Heart left ventricle (tissue), 13 donors: Measurements from ENCODE around the gene TBCE.

Source experiments
- POLR2A ChIP-seq, 2 donors: fragments of 450-650 bp; IDR thresholded peaks; one replicate each; pipeline ENCODE4 v1.6.1; 2017; ENCODE audit warnings: antibody characterized with exemption in 2 of 2, mild to moderate bottlenecking in 2 of 2, moderate library complexity in 2 of 2
- TF ChIP-seq, protein P1 (sequence below), 12 donors: fragments of 200-600 bp; sonication (generic) in 4 of 12; IDR thresholded peaks; one replicate each; pipeline versions ENCODE4 v1.5.0 to v1.8.0; 2018 to 2022; ENCODE audit warnings: antibody characterized with exemption in 12 of 12, mild to moderate bottlenecking in 5 of 12
- donor health status: ischemic (EF 13 %, LVEDD 7.1; RV severe dilation, severe dysfunction).
- donor health status: DM: no; HTN: yes; CAD: no.
- donor health status: DM: no; HTN: no; CAD: no.
- donor health status: ischemic (EF 25% LVEDD 6.9; RV normal size, moderate dysfunction).
- donor health status: ischemic (EF 25% LVEDD 5.7; RV mildly dilated, moderate dysfunction).
- donor health status: ischemic (EF 35%, LVEDD 5.7; RV mildly dilated, moderate dysfunction).
- donor health status: nonischemic (EF 11% LVEDD 7.7; RV severe dilation, severe dysfunction).
- donor health status: DM: yes; HTN: yes; CAD: no.
- donor health status: PGD.
- donor health status: ischemic (EF 29% LVEDD 5.4; RV normal size, mild dysfunction).
- donor health status: nonischemic (EF 23%, LVEDD 6.1; RV moderate dilation, normal function).

DNA sequence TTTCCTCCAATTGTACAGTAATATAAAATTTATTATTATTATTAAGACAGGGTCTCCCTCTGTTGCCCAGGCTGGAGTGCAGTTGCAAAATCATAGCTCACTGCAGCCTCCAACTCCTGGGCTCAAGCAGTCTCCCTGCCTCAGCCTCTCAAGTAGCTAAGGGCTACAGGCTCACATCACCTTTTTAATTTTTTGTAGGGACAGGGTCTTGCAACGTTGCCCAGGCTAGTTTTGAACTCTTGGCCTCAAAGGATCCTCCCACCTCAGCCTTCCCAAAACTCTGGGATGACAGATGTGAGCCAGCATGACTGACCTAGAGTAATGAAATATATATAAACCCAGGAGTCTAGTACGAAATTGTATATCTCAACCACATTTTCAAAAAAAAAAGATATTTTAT, 87.9 kb downstream of the TBCE start:
- TF ChIP-seq, protein P1, sequence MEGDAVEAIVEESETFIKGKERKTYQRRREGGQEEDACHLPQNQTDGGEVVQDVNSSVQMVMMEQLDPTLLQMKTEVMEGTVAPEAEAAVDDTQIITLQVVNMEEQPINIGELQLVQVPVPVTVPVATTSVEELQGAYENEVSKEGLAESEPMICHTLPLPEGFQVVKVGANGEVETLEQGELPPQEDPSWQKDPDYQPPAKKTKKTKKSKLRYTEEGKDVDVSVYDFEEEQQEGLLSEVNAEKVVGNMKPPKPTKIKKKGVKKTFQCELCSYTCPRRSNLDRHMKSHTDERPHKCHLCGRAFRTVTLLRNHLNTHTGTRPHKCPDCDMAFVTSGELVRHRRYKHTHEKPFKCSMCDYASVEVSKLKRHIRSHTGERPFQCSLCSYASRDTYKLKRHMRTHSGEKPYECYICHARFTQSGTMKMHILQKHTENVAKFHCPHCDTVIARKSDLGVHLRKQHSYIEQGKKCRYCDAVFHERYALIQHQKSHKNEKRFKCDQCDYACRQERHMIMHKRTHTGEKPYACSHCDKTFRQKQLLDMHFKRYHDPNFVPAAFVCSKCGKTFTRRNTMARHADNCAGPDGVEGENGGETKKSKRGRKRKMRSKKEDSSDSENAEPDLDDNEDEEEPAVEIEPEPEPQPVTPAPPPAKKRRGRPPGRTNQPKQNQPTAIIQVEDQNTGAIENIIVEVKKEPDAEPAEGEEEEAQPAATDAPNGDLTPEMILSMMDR (IDR thresholded peaks at IDR 0.05), result no peak
- no peak for TF ChIP-seq POLR2A (IDR thresholded peaks at IDR 0.05)
